GM04504 (cell line): ENCODE data around the gene P2RY8.
"Not testable (repeated sequence)": the region's sequence is repeated elsewhere in the genome, so short reads cannot be mapped to it uniquely, and the experiment has no call there.

ENCODE experiments used
- DNase-seq: peaks from one replicate; pipeline ENCODE4 v3.0.0-alpha.2; 2012; ENCODE audit warnings: low read depth

The P2RY8 gene

GRCh38 chrX:1464041-1464970, 72.7 kb downstream of the P2RY8 start:
- DNase-seq, result no peak

DNA sequence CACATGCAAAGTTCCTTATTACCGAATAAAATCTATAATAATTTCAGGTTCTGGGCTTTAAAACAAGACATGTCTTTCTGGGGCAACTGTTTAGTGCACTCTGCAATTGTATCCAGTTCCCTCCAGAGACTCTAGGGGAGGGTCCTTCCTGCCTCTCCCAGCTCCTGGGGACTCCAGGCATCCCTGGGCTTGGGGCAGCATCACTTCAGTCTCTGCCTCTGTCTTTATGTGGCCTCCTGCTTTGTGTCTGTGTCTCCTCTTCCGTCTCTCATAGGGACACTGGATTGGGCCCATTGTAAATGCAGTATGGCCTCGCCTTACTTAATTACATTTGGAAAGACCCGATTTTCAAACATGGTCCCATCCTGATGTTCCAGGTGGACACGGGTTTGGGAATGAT, 73.4 kb downstream of the P2RY8 start:
- DNase-seq, result no peak

DNA sequence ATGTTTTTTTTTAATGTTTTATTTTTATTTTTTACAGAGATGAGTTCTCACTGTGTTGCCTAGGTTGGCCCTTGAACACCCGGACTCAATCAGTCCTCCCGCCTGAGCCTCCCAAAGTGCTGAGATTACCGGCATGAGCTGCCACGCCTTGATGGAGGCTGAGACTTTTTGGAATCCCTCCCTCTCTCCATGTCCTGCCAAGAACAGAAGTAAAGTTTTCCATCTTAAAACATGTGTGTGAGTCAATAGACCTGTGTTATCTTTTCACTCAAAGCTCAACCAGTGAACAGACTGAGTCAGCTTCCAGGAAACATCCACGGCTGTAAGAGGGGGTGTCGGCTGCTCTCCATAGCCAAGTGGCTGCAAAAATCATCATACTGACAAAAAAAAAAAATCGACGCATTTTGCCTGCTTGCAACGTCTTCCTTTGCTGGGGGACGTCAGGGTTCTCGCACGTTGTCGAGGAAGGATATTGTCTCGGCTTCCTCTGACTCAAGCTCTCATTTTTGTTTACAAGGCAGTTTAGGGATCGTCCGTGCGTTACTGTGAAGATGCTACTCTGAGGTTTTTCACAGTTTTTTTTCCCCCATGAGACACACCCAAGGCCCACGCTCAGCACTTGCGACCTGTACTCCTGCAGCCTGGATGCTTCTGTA, 74.3 kb downstream of the P2RY8 start:
- no peak for DNase-seq

DNA sequence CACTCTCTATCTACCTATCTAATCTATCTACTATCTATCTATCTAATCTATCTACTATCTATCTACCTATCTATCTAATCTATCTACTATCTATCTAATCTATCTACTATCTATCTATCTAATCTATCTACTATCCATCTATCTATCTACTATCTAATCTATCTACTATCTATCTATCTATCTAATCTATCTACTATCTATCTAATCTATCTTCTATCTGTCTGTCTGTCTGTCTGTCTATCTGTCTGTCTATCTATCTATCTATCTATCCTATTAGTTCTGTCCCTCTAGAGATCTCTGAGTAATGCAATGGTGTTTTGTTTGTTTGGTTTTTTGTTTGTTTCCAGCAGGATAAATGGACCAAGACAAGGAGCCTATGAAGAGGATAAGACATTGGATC, 74.9 kb downstream of the P2RY8 start:
- no peak for DNase-seq

DNA sequence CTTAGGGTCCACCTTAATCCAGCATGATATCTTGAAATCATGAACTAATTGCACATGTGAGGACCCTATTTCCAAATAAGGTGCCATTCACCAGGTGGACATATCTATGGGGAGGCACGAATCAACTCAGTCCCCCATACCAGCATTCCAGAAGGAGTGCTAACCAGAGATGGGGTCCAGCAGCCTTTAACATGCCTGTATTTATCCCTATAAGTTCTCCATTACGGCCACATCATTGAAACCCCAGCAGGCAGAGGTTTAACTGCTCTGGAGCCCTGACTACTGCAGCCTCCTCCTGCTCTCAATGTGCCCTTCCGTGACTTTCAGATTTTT, 81.1 kb downstream of the P2RY8 start:
- no peak for DNase-seq

- DNase-seq, result peak; percentile 52
Measured at GRCh38 chrX:1453951-1454785, 82.8 kb downstream of the P2RY8 start.

GRCh38 chrX:1453395-1453783, 83.6 kb downstream of the P2RY8 start:
- no peak for DNase-seq

- DNase-seq, result peak; percentile 99
Measured at GRCh38 chrX:1452516-1453394, 84.2 kb downstream of the P2RY8 start, which contains the start of gene ASMTL. ASMTL (minus strand) TSS chrX:1452909; CDS start chrX:1452840, 69 bp downstream.

- DNase-seq, result no peak
Measured at GRCh38 chrX:1451661-1452515, 85.1 kb downstream of the P2RY8 start.

- no peak for DNase-seq
Measured at GRCh38 chrX:1451251-1451660, 85.7 kb downstream of the P2RY8 start.

- DNase-seq, result no peak
Measured at GRCh38 chrX:1450361-1451161, 86.4 kb downstream of the P2RY8 start.

GRCh38 chrX:1449823-1450149, 87.2 kb downstream of the P2RY8 start:
- DNase-seq, result no peak

DNA sequence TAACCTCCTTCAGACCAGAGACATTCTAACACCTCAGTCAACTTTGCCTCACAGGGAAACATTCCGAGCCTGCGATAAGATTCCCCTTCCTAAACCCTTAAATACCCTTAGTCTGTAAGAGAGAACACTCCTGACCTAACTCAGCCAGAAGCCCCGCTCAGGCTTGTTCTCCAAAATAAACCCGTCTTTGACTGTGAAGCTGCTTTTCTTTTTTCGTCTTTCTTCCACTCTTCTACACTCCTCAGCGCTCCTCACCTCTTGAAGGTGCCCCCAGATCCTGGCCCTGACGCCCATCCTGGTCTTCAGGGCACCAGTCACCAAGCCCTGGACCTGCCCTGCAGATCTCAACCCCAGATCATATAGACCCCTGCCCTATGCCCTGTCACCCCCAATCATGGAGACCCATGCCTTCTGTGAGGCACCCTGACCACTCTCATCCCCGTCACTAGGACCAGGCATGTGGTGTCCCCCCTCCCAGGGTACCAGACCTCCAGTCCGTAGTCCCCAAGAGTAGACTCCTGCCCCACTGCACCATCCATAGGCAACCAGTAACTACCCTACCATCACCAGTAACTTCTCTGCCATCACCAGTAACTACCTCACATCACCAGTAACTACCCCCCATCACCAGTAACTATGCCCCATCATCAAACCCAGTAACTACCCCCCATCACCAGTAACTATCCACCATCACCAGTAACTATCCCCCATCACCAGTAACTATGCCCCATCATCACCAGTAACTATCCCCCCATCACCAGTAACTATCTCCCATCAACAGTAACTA, 87.8 kb downstream of the P2RY8 start:
- no peak for DNase-seq

GRCh38 chrX:1448573-1449001, 88.4 kb downstream of the P2RY8 start:
- not testable (repeated sequence) for DNase-seq

DNA sequence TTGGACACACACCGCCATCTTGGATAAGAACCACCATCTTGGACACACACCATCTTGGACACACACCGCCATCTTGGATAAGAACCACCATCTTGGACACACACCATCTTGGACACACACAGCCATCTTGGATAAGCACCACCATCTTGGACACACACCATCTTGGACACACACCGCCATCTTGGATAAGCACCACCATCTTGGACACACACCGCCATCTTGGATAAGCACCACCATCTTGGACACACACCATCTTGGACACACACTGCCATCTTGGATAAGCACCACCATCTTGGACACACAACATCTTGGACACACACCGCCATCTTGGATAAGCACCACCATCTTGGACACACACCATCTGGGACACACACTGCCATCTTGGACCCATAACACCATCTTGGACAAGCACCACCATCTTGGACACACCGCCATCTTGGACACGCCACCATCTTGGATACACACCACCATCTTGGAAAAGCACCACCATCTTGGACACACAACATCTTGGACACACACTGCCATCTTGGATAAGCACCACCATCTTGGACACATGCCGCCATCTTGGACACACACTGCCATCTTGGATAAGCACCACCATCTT, 88.9 kb downstream of the P2RY8 start:
- DNase-seq, result not testable (repeated sequence)

GRCh38 chrX:1446984-1447968, 89.7 kb downstream of the P2RY8 start:
- not testable (repeated sequence) for DNase-seq
